GM19438 (cell line): ENCODE results near the gene STRBP.

Experiments used
- ATAC-seq: cut with Tn5 transposase; IDR thresholded peaks from one replicate; pipeline ENCODE4 v1.9.1; 2021; ENCODE audit warnings: low read depth; ENCODE audit not compliant: unreplicated experiment

STRBP gene

GRCh38 chr9:123073991-123074422 is 194.4 kb downstream of the STRBP start:
- ATAC-seq: no peak

DNA sequence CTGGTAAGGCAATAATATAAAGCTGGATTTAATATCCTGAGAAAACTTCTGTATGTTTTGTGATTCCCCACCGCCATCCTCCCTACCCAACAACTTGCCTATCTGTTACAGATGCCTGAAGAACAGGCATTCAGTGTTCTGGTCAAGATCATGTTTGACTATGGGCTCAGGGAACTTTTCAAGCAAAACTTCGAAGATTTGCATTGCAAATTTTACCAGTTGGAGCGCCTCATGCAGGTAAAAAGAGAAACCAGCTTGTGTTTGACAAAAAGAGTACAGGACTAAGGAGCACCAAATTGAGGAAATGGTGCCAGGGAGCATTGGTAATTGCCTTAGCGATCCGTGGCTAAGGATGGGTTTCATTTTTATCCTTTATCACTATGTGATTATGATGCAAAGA is 194.9 kb downstream of the STRBP start:
- ATAC-seq: no peak

DNA sequence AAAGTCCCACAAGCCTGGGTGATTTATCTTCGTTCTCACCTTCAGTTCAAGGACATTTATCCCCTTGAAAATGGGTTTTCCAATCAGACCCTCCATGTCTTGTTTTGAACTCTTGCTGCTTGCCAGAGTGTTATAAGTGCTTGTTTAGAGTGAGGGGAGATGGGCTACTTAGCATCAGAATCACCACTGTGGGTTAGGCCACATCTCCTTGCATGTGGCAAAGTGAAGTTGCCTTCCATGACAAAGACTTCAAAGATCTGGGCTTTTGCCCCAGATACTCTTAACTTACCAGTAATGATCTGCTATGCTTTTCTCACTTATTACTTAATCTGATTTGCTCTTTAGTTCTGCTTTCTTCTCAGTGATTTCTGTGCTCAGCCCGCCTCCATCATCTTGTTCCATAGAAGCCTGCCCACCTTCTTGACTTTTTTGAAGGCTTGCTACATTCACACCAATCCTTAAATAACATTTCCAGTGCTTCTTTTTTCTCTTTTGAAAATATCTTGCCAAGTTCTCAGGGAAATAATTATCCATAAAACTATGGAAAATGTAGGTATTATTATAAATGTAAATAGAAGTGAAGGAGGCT is 195.9 kb downstream of the STRBP start:
- ATAC-seq: no peak
